HepG2 (cell line): ENCODE data around the gene TPRG1L. TPM values are rescaled to one million over a fixed set of nuclear protein-coding genes. Genes with fewer than 3 reads are reported as not detected.

Experiments used
- ATAC-seq: fragments of 200-7000 bp; cut with Tn5 transposase; 3 replicates; pipeline ENCODE4 v1.9.1; 2020; ENCODE audit warnings: mild to moderate bottlenecking, moderate library complexity
- BruUV-seq: library from RNA; stranded (reverse); fragments of 400-500 nt; replicated peaks from 2 replicates; lab custom pipeline; 2021; lab: Mats Ljungman, UMichigan
- CTCF ChIA-PET: fragments of 300-600 bp; formaldehyde crosslinking; extraction: SDS; loops from one replicate; lab custom pipeline; 2021; ENCODE audit warnings: low total read pairs, inconsistent platforms, low intra/inter-chr PET ratio; lab: Yijun Ruan, JAX
- POLR2A ChIA-PET: fragments of 350-600 bp; sonication (Branson Sonifier 250); formaldehyde crosslinking; loops from one replicate; lab custom pipeline; 2020; ENCODE audit warnings: antibody characterized with exemption, inconsistent platforms; lab: Yijun Ruan, JAX
- DNase-seq: peaks from one replicate; pipeline ENCODE4 v3.0.0-alpha.2; 2015; ENCODE audit warnings: low spot score
- FAIRE-seq: peaks from 3 replicates; lab custom pipeline; 2011; peaks lifted over from hg19 to GRCh38; lab: Jason Lieb, UNC
- H2AFZ ChIP-seq: one replicate; pipeline ENCODE4 v1.6.1; 2011; ENCODE audit warnings: low read length, inconsistent platforms
- H3K27ac ChIP-seq: fragments of 300-600 bp; 3 replicates; pipeline ENCODE4 v1.8.0; 2011; ENCODE audit warnings: mixed run types, mild to moderate bottlenecking, mixed read lengths, low read length, inconsistent platforms; ENCODE audit not compliant: insufficient read depth; ENCODE audit errors: extremely low read length
- H3K27me3 ChIP-seq, 2 experiments: fragments of 200-600 bp in 1 of 2; 2 replicates in 1 of 2; 3 replicates in 1 of 2; pipeline versions ENCODE4 v1.6.0 to v1.8.0; 2011; ENCODE audit warnings: low read length in 2 of 2, mild to moderate bottlenecking in 2 of 2, moderate library complexity in 2 of 2, inconsistent platforms in 1 of 2; ENCODE audit not compliant: insufficient read depth in 2 of 2, control insufficient read depth in 1 of 2
- H3K36me3 ChIP-seq, 2 experiments: fragments of 200-600 bp in 1 of 2; replicated peaks in 1 of 2; 2 replicates in 1 of 2; 3 replicates in 1 of 2; pipeline versions ENCODE4 v1.5.1 to v1.8.0; 2011; ENCODE audit warnings: low read length in 2 of 2, inconsistent platforms in 1 of 2; ENCODE audit not compliant: insufficient read depth in 2 of 2, control insufficient read depth in 1 of 2
- H3K4me1 ChIP-seq: 2 replicates; pipeline ENCODE4 v1.5.1; 2012; ENCODE audit warnings: low read length, inconsistent platforms; ENCODE audit not compliant: insufficient read depth
- H3K4me2 ChIP-seq: 2 replicates; pipeline ENCODE4 v1.6.0; 2011; ENCODE audit warnings: low read depth, low read length, inconsistent platforms
- H3K4me3 ChIP-seq, 3 experiments: fragments of 200-600 bp in 1 of 3; sonication (generic), shearing (Covaris generic) in 1 of 3; replicated peaks in 1 of 3; 2 replicates each; pipeline ENCODE4 v1.5.1; 2011 to 2016; ENCODE audit warnings: low read length in 3 of 3, inconsistent platforms in 2 of 3, low read depth in 2 of 3, mild to moderate bottlenecking in 2 of 3, control low read depth in 1 of 3, mixed read lengths in 1 of 3; ENCODE audit not compliant: insufficient read depth in 1 of 3
- H3K79me2 ChIP-seq: one replicate; pipeline ENCODE4 v1.6.1; 2011; ENCODE audit warnings: low read length, inconsistent platforms; ENCODE audit not compliant: insufficient read depth
- H3K9ac ChIP-seq: 2 replicates; pipeline ENCODE4 v1.6.0; 2011; ENCODE audit warnings: mild to moderate bottlenecking, low read depth, low read length, inconsistent platforms; ENCODE audit not compliant: insufficient read depth
- H3K9me3 ChIP-seq: 2 replicates; pipeline ENCODE4 v1.5.1; 2012; ENCODE audit warnings: mild to moderate bottlenecking, low read length
- H4K20me1 ChIP-seq: 2 replicates; pipeline ENCODE4 v1.6.0; 2011; ENCODE audit warnings: inconsistent platforms, mild to moderate bottlenecking, low read length, moderate library complexity; ENCODE audit not compliant: insufficient read depth
- PHF21A ChIP-seq: sonication (generic); formaldehyde crosslinking; IDR thresholded peaks from 2 replicates; pipeline ENCODE4 v1.5.0; 2020; ENCODE audit warnings: mild to moderate bottlenecking, missing genetic modification reagents
- RNF2 ChIP-seq: fragments of 450-650 bp; conservative IDR thresholded peaks from 2 replicates; pipeline ENCODE4 v1.6.1; 2016; ENCODE audit warnings: low read depth
- ZC3H4 ChIP-seq: sonication (generic); formaldehyde crosslinking; IDR thresholded peaks from 2 replicates; pipeline ENCODE4 v1.4.0; 2020; ENCODE audit warnings: missing genetic modification reagents, borderline replicate concordance
- ZFP36L1 ChIP-seq: sonication (generic); formaldehyde crosslinking; IDR thresholded peaks from 2 replicates; pipeline ENCODE4 v1.8.0; 2022; ENCODE audit warnings: mild to moderate bottlenecking, missing genetic modification reagents, moderate library complexity
- ZNF101 ChIP-seq: sonication (generic); formaldehyde crosslinking; IDR thresholded peaks from 2 replicates; pipeline ENCODE4 v1.4.0; 2020; ENCODE audit warnings: mild to moderate bottlenecking, low read depth, missing genetic modification reagents, borderline replicate concordance
- WGBS: methylation state at CpG from one replicate; pipeline ENCODE4 v1.1.6; 2017; ENCODE audit warnings: low lambda C conversion rate; 5-methylcytosine and 5-hydroxymethylcytosine counted together
- in situ Hi-C: cut with HindIII; loops from 2 replicates; pipeline ENCODE4 v1.10.0; 2017; ENCODE audit warnings: low pct_unique_long_range_greater_than_20kb; ENCODE audit not compliant: extremely low pct_ligation_motif_present
- intact Hi-C: fragments of 100-400 bp; cut with micrococcal nuclease; formaldehyde crosslinking; loops from one replicate; pipeline ENCODE4 v1.10.0; 2022; ENCODE audit not compliant: unreplicated experiment
- polyA plus RNA-seq, 8 experiments: library from polyadenylated mRNA; depleted of rRNA in 3 of 8; stranded (reverse) in 7 of 8; unstranded in 1 of 8; fragments of >200 nt; fragmentation: Illumina TruSeq in 4 of 8; extraction: Trizol in 4 of 8; gene quantifications; 2 replicates each; pipeline versions ENCODE4 v1.2.1 to v1.2.3, GENCODE V29; 2011 to 2016; ENCODE audit warnings: low read depth in 4 of 8, missing spikeins in 1 of 8, mixed read lengths in 1 of 8; ENCODE audit not compliant: insufficient read depth in 1 of 8
- total RNA-seq, 5 experiments: library from RNA; depleted of rRNA; stranded (reverse); fragments of >200 nt; fragmentation: Illumina TruSeq; extraction: Trizol; gene quantifications; 2 replicates each; pipeline ENCODE4 v1.2.3, GENCODE V29; 2016; ENCODE audit warnings: low read depth in 1 of 5
- TF ChIP-seq, protein P1 (sequence below): sonication (generic); formaldehyde crosslinking; IDR thresholded peaks from 2 replicates; pipeline ENCODE4 v1.5.0; 2020; ENCODE audit warnings: mild to moderate bottlenecking, missing genetic modification reagents
- TF ChIP-seq, protein P2 (sequence below): sonication (generic); formaldehyde crosslinking; IDR thresholded peaks from 2 replicates; pipeline ENCODE4 v1.5.0; 2020; ENCODE audit warnings: missing genetic modification reagents
- TF ChIP-seq, protein P3 (sequence below): sonication (generic); formaldehyde crosslinking; IDR thresholded peaks from 2 replicates; pipeline ENCODE4 v1.5.1; 2020; ENCODE audit warnings: mild to moderate bottlenecking, moderate library complexity, missing genetic modification reagents

TPRG1L gene
- total and polyA plus RNA-seq, 2 of the 13 experiments (the other 11 are each of a cell fraction or from before 2014, with no cell fraction given), result 21.3 to 37.4 TPM

DNA sequence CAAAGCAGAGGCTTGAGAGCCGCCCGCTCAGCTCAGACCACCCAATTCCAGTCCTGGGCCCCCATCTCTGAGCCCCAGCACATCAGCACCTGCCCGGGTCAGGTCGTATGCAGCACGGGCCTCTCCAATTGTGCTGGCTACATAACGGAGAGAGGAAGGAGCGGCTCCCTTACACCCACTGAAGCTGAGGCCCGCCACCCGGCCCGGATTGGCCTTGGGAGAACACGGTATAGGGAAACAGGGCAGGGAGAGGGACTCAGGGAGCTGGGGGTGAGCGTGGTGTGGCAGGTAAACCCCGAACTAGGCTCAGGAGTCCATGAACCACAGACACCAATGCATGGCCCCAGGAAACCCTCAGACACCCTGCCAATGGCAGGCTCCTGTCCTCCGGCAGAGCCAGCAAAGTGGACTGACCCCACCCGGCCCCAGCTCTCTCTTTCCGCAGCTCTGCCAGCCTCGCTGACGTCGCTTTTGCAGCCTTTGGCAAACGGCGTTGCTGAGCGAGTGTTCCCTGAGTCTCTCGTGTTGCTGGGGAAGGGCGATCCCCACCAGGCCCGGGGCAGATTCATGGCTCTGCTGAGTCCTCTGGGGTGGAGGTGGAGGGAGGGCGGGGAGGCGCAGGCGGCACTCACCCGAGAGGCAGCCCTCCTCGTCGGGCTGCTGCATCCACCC is 30.0 kb upstream of the TPRG1L start (continued):
- TF ChIP-seq, protein P1, sequence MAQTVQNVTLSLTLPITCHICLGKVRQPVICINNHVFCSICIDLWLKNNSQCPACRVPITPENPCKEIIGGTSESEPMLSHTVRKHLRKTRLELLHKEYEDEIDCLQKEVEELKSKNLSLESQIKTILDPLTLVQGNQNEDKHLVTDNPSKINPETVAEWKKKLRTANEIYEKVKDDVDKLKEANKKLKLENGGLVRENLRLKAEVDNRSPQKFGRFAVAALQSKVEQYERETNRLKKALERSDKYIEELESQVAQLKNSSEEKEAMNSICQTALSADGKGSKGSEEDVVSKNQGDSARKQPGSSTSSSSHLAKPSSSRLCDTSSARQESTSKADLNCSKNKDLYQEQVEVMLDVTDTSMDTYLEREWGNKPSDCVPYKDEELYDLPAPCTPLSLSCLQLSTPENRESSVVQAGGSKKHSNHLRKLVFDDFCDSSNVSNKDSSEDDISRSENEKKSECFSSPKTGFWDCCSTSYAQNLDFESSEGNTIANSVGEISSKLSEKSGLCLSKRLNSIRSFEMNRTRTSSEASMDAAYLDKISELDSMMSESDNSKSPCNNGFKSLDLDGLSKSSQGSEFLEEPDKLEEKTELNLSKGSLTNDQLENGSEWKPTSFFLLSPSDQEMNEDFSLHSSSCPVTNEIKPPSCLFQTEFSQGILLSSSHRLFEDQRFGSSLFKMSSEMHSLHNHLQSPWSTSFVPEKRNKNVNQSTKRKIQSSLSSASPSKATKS, result no peak
- TF ChIP-seq RNF2, result no peak
- TF ChIP-seq, protein P2, sequence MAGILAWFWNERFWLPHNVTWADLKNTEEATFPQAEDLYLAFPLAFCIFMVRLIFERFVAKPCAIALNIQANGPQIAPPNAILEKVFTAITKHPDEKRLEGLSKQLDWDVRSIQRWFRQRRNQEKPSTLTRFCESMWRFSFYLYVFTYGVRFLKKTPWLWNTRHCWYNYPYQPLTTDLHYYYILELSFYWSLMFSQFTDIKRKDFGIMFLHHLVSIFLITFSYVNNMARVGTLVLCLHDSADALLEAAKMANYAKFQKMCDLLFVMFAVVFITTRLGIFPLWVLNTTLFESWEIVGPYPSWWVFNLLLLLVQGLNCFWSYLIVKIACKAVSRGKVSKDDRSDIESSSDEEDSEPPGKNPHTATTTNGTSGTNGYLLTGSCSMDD, result no peak
- TF ChIP-seq ZNF101 (CRISPR knock-in tag), result no peak
- TF ChIP-seq, all 625 proteins: peak for 0

DNA sequence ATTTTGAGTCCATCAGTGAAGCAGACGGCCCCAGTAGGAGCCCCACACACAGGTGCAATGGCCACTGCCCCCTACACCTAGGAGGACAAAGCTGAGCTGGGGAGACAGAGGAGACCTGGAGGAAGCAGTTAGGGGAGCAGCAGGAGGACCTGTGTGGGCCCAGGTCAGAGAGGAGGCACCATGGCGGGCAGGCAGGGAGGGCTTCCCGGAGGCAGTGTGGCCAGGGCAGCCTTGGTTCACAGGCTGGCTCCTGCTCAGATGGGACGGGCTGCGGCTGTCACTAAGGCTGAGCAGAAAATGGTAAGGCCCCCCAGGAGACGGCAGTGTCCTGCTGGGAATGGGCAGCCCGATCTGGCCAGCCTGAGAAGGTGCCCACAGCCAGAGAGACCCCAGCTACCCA is 28.9 kb upstream of the TPRG1L start:
- H3K36me3 ChIP-seq, result no peaks in the 10 kb centered on the region
- no peak overlapping the region for H2AFZ ChIP-seq
- H3K9me3 ChIP-seq, result no peaks in the 10 kb centered on the region
- peaks cover 36 to 84% of the 10 kb centered on the region in 2 experiments for H3K27me3 ChIP-seq
- no peak for DNase-seq
- H3K4me3 ChIP-seq, result no peak overlapping the region
- ChIA-PET CTCF (no interaction called here), POLR2A (no interaction called here)
- no TSS peak for BruUV-seq
- H3K79me2 ChIP-seq, result no peaks in the 10 kb centered on the region
- H3K4me1 ChIP-seq, result peaks cover 12% of the 10 kb centered on the region
- intact Hi-C loops, result no loop called here
- FAIRE-seq, result no peak
- WGBS, result 27% methylated on average over 3 of the region's 7 CpGs
- no peak for ATAC-seq
- H3K4me2 ChIP-seq, result no peak overlapping the region
- H4K20me1 ChIP-seq, result no peaks in the 10 kb centered on the region
- no peak overlapping the region for H3K9ac ChIP-seq
- in situ Hi-C loops, result no loop called here
- no peak overlapping the region for H3K27ac ChIP-seq
- TF ChIP-seq, protein P3, sequence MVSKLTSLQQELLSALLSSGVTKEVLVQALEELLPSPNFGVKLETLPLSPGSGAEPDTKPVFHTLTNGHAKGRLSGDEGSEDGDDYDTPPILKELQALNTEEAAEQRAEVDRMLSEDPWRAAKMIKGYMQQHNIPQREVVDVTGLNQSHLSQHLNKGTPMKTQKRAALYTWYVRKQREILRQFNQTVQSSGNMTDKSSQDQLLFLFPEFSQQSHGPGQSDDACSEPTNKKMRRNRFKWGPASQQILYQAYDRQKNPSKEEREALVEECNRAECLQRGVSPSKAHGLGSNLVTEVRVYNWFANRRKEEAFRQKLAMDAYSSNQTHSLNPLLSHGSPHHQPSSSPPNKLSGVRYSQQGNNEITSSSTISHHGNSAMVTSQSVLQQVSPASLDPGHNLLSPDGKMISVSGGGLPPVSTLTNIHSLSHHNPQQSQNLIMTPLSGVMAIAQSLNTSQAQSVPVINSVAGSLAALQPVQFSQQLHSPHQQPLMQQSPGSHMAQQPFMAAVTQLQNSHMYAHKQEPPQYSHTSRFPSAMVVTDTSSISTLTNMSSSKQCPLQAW, result no peak
- TF ChIP-seq ZC3H4 (CRISPR knock-in tag) (no peak), ZFP36L1 (CRISPR knock-in tag) (no peak), PHF21A (CRISPR knock-in tag) (no peak)
- TF ChIP-seq, all 625 proteins: peak for 0
